Middle frontal gyrus (tissue), 1 donor: ENCODE data around the gene DENND4A.
"Not testable (repeated sequence)": the region's sequence is repeated elsewhere in the genome, so short reads cannot be mapped to it uniquely, and the experiment has no call there.

ENCODE experiments used
- DNase-seq: peaks from one replicate; pipeline ENCODE4 v3.0.0-alpha.2; 2015; ENCODE audit warnings: low spot score; ENCODE audit errors: extremely low spot score

Gene DENND4A

DNA sequence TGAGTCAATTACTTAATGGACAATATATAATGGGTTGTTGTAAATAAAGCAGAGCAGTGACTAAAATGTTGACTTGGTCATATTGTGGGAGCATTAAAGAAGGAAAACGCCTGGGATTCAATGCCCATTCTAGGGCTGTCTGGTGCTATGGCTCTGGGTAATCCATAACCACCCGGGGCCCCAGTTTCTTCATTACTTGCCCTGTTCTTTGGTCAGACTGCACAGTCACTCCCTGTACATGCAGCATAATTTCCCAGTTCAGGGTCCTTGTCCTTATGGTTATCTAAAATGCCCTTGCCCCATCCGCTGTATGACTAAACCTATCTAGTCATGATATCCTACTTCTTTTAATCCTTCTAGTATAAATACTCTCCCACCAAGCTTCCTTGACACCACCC lies 27.5 kb upstream of the DENND4A start:
- no peak for DNase-seq

DNA sequence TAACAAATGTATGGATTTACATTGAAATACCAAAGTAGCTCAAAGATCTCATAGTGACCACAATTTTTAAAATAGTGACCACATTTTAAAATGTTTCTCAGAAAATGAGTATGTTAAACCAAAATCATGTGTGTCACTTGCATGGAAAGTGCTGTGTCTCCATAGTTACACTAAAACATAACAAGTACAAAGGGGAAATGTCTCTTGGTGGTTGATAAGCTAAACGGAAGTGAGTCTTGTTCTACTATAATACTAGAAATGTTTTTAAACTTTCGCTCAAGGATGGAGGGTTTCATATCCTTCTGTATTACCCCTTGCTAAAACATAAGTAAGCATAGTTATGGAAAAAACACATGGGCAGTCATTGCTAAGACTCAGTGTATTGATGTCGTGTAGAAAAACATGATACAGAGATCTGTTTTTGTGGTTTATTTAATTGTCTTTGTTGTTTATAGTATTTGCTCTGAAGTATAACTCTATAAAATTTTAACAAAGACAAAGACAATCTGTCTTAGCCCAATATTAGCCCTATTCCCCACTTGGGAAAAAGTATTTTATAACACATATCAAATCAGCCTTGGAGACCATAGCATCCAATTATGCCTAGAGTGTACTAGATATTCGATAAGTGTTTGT lies 27.0 kb upstream of the DENND4A start:
- DNase-seq = no peak

DNA sequence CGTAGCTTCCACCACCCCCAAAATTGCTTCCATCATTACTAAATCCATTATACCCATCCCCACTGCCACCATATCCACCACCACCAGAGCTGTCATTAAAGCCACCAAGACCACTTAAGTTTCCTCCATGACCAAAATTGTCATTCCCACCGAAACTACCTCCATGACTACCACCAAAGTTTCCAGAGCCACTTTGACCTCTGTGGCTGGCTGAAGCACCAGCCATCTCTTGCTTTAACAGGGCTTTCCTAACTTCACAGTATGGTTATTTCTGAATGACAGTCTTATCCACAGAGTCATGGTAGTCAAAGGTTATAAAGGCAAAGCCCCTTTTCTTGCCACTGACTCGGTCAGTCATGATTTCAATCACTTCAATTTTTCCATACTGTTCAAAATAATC lies 24.3 kb upstream of the DENND4A start:
- DNase-seq = no peak

DNA sequence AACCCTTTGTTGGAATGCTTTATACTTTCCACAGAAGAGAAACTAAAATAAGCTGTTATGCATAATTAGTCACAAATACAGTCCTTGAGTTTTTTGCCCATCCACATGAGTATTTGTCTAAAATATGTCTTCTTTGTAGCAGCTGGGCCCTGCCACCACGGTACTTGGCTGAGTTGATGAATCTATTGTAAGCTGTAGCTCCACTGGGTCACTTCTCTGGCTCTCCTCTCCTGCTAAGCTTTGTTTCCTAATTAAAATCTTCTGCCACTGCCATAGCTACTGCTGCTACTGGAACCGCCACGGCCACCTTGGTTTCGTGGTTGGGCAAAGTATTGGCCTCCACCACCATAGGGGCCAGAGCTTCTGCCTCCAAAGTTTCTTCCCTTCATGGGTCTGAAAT lies 23.9 kb upstream of the DENND4A start:
- DNase-seq = not testable (repeated sequence)

DNA sequence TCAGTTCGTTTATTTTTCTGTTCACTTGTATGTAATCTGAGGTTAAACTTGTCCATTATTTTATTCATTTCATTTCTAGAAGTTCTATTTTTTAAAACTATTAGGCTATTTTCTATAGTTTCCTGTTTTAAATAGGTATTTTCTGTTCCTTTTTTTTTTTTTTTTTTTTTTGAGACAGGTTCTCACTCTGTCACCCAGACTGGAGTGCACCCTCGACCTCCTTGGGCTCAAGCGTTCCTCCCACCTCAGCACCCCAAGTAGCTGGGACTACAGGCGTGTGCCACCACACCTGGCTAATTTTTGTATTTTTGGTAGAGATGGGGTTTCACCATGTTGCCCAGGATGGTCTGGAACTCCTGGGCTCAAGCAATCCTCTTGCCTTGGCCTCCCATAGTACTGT lies 22.2 kb upstream of the DENND4A start:
- DNase-seq = not testable (repeated sequence)

DNA sequence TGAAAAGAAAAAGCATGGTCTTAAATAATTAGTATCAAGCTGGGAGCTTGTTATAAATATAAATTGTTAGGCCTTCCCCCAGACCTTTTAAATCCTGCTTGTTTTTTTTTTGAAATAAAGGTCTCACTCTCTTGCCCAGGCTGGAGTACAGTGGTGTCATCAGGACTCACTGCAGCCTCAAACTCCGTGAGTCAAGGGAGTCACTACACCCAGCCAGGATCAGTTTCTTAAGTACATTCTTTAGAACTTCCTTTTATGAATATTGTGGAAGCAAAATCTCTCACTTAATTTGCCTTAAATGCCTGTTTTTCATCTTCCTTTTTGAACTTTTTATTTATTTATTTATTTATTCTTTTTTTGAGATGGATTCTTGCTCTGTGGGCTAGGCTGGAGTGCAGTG lies 20.8 kb upstream of the DENND4A start:
- DNase-seq = no peak

DNA sequence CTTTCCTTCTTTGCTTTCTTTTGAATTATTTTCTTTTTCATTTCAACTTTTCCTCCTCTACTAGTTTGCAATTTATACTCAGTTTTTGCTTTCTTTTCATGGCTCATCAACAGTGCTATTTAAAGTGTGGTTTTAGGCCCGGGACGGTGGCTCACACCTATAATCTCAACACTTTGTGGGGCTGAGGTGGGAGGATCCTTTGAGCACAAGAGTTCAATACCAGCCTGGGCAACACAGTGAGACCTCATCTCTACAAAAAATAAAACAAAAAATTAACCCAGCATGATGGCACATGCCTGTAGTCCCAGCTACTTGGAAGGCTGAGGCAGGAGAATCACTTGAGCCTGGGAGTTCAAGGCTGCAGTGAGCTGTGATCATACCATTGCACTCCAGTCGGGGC lies 20.4 kb upstream of the DENND4A start:
- DNase-seq = no peak

DNA sequence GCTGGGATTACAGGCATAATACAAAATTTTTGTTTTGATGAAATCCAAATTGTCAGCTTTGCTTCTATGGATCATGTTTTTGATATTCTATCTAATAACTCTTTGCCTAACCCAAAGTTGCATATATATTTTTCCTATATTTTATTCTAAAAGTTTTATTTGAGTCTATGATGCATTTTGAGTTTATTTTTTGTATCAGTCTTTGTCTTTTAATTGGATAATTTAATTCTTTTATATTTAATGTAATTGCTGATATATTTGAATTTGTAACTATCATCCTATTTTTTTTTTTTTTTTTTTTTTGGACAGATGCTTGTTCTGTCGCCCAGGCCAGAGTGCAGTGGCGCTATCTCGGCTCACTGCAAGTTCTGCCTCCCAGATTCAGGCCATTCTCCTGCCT lies 19.7 kb upstream of the DENND4A start:
- no peak for DNase-seq

DNA sequence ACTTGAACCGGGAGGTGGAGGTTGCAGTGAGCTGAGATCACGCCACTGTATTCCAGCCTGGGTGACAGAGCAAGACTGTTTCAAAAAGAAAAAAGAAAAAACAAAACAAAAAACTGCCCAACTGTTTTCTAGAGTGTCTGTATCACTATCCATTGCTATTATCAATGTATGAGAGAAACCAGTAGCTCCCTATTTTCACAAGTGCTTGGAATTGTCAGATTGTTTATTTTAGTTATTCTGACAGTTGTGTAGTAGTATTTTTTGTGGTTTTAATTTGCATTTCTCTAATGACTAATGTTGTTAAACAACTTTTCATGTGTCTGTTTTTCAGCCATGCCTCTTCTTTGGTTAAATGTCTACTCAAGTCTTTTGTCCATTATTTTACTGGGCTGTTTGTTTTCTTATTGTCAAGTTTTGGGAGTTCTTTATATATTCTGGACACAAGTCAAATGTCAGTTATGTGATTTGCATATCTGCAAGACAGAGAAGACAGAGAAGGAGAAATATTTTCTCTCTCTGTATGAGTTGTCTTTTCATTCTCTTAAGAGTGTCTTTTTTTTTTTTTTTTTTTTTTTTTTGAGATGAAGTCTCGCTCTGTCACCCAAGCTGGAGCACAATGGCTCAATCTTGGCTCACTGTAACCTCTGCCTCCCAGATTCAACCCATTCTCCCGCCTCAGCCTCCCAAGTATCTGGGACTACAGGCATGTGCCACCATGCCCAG lies 19.1 kb upstream of the DENND4A start:
- not testable (repeated sequence) for DNase-seq

DNA sequence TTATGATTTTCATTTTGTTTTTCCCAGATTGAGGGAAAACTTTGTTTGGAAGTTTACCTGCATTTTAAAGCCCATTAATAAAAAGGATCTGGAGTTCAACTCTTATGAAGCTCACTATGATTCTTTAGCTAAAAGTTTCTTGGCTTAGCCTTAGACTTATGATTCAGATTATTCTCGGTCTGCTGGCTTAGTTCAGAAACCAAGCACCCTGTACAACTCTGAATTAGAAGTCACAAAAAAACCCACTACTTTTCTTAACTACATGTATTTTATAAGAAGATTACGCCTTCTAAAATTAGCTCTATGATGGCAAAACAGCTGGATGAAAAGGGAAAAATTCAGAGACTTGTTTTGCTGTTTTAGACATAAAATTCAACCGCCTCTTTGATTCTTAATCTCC lies 14.3 kb upstream of the DENND4A start:
- DNase-seq = no peak

DNA sequence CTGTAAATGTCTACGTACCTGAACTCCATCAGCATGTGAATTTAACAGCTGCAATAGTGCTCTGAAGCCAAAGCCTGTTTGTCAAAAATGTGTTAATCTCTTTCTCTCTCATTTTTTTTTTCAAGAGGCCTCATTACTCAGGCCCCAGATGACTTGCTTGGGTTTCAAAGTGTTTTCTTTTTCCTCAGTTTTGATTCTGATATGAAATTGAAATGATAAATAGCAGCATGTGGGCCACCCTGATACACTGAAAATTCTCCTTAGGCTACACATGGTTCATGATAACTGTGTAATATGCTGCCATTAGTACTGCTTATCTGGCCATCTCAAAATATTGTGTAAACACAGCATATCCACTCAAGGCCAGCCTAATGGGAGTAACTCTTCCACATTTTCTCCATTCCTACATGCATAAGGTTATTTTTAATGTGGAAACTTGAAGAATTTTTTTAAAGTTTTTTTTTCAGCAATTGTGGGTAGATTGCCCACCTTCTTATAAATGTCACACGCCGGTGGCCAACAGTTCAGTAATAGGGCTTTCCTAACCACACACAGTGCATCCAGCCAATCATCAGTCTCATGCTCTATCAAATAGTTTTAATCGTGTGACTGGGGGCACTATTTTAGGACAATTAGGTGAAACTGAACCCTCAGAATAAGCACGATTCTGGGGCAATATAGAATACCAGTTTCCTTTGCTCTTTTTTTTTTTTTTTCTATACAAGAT lies 13.1 kb upstream of the DENND4A start:
- DNase-seq = no peak

DNA sequence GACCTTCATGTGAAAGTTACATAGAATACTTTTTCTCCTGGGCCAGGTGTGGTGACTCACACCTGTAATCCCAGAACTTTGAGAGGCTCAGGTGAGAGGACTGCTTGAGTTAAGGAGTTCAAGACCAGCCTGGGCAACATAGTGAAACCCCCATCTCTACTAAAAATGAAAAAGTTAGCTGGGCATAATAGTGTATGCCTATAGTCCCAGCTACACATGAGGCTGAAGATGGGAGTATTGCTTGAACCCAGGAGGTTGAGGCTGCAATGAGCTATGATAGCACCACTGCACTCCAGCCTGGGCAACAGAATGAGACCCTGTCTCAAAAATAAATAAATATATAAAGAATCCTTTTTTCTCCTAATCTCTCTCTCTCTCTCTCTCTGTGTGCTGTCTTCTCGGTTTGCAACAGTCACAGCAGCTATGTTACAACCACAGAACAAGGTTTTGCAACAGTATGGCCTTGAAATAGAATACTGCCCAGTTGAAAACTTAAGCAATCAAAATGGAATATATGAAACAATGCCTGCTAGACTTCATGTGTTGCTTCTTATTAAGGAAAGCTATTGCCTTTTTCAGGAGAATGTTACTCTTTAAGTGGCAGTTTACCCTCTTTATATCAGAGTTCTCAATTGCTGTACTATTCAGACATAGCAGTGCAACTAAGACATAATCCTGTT lies 12.3 kb upstream of the DENND4A start:
- DNase-seq = no peak

DNA sequence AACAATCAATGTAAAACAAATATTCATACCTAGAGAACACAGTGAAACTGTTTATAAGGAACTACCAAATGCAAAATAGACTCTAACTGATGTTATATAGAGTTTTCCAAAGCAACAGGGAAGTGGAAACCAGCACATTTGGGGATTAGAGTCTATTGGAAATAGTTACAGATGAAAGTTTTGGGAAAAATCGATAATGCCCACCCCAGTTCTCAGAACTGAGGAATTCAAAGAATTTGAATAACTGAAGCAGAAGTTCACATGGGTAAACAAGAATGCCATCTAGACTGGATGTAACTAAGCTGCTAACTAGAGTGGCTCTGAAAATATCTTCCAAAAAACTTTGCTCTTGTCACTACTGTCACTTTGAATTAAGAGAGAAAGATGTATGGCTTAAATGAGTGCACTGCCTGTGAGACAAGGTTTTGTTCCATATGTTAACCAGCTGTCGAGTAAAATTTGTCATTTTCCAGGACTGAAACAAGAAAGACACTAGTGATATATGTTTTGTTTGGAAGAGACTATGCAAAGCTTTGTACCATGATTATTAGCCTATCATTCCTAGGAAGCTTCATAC lies 9.2 kb upstream of the DENND4A start:
- DNase-seq = no peak

DNA sequence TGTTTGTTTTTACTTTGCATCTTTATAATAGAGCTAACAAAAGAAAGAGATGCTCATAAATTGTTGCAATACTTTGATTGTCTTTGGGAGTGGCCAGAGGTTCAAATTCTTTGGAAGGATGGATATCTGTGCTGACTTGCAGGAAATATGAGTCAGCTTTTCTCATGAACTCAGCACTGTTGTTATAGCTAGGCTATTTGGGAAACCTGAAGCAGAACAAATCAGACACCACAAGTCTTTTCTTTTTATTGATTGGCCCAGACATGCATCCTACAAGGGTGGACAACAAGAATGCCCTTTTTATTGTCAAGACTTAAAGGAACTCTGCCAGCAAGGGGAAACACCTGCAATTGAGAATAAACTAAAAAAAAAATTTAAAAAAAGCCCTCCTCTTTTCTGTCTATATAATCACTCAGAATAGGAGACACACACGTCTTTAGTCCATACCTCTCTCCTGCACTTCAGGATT lies 4.6 kb upstream of the DENND4A start:
- no peak for DNase-seq

DNA sequence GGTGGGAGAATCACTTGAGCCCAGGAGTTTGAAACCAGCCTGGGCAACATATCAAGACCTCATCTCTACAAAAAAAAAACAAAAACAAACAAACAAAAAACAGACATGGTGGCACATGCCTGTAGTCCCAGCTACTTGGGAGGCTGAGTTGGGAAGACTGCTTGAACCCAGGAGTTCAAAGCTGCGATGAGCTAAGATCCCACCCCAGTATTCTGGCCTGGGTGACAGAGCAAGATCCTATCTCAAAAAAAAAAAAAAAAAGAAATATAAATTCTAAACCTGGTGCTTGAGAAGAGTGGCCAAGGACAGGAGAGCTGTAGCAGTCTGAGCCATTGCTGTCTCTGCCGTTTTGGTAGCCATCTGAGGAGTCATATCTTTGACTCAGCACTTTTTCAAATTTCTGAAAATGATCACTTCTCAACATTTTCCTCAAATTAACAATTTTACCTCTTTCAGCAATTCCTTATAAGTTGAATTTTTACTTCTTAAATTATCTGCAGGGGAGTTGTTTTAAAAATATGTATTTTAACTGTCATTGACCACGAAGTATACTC lies 3.6 kb upstream of the DENND4A start:
- no peak for DNase-seq

DNA sequence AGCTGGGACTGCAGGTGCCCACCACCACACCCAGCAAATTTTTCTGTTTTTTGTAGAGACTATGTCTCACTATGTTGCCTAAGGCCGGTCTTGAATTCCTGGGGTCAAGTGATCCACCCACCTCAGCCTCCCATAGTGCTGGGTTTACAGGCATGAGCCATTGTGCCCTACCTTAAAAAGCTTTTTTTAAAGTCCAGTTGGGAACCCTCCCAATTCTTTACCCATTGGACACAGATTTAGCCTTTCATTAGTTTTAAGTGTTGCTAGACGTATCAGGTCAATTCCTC lies 1.7 kb upstream of the DENND4A start:
- DNase-seq = no peak

DNA sequence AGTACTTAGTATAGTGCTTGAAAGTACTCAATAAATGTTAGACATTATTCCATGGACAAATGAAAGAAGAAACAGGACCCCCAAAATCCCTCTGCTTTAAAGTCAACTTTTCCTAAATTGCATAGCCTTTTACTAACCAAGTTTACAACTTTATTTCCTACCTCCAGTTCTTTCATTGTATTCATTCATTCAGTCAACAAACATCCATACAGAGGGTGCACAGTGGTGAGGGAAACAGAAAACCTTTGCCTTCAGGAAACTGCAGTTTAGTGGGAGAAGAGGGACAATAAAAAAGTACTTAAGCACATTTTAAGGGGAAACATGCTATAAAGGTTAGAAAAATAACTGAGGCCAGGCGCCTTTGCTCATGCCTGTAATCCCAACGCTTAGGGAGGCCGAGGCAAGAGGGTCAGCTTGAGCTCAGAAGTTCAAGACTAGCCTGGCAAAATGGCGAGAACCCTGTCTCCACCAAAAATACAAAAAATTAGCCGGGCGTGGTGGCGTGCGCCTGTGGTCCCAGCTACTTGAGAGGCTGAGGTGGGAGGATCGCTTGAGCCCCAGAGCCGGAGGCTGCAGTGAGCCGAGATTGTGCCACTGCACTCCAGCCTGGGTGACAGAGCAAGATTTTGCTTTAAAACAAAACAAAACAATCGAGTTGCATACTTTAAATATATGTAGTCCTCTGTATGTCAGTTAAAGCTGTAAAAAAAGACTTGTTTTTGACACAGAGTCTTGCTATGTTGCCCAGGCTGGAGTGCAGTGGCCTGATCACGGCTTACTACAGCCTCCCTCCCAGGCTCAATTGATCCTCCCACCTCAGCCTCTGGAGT lies 1.1 kb upstream of the DENND4A start:
- DNase-seq = no peak

DNA sequence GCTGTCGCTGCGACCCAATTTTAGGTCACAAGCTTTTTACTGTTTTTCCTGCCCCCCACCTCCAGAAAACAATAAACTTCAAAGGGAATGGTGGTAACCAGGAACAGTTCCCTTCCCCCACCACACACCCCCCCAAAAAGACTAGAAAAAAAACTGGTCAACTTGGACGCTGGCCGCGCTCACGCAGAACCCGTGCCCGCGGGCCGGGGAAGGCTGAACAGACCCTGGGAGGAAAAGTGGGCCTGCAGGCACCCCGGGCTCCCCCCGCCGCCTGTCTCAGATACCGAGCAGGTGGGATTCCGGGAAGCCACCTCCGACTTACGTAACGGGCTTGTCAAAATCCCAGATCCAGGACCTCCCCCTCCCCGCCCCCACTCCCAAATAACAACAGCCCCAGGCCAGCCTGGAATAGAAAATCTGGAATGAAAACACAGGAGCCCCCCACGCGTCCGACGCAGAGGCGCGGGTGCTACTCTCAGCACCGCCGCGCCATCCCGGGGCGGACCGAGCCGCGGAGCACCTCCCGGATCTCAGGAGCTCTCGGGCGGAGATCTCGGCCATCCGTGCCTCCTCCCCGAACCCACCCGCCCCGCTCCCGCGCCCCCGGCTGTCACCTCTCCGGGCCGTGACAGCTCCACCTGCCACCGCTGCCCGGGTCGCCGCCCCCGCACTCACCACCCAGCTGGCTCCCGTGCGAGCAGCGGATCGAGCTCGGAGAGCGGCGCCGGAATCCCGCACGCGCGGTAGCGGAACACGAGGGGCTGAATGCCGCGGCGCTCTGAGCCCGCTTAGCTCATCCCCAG lies 557 bp downstream of the DENND4A start:
- DNase-seq = no peak

DNA sequence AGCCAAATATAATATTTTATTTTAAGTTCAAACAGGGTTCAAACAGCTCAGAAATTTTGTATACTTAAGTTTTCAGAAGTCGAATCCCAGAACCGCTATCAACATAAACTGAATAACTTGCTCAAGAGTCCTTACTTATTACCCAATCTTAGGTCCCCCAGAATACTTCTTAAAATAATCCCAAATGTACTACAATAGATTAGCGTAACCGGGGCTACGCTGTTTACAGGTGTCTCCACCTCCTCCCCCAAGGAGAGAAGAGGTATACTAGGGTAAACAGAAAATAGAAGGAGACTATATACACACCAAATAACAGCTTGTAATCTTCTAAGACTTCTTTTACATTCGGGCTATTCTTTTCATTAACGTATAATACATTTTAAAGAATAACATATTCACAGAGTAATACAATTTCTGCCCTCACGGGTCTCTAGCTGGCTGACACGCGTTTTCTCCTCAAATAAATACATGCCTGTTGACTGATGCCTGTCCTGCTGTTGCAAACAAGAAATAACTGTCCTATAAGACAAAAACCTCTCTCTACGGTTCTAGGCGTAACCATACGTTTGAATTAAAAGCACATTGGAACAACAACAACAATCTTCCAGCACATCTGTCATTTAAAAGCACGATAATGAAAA lies 1.3 kb downstream of the DENND4A start:
- no peak for DNase-seq
